Duodenal mucosa (tissue), 2 donors: ENCODE results near the gene PHACTR1.

ENCODE experiments used
- H3K27ac ChIP-seq: one replicate; pipeline ENCODE4 v1.7.0; 2013; ENCODE audit warnings: low read depth, low read length
- H3K27me3 ChIP-seq, 2 donors: one replicate each; pipeline ENCODE4 v1.7.0; 2013; ENCODE audit warnings: low read length in 2 of 2, control low read depth in 1 of 2; ENCODE audit not compliant: insufficient read depth in 2 of 2, control insufficient read depth in 1 of 2
- H3K36me3 ChIP-seq, 2 donors: one replicate each; pipeline ENCODE4 v1.7.0; 2013; ENCODE audit warnings: low read length in 2 of 2, control low read depth in 1 of 2; ENCODE audit not compliant: insufficient read depth in 2 of 2, control insufficient read depth in 1 of 2
- H3K4me1 ChIP-seq, 2 donors: one replicate each; pipeline ENCODE4 v1.7.0; 2013; ENCODE audit warnings: low read length in 2 of 2, control low read depth in 1 of 2; ENCODE audit not compliant: insufficient read depth in 2 of 2, control insufficient read depth in 1 of 2
- H3K4me3 ChIP-seq, 2 donors: one replicate each; pipeline ENCODE4 v1.7.0; 2013; ENCODE audit warnings: low read length in 2 of 2, low read depth in 1 of 2
- H3K9ac ChIP-seq, 2 donors: one replicate each; pipeline ENCODE4 v1.7.0; 2013; ENCODE audit warnings: low read length in 2 of 2, low read depth in 1 of 2
- H3K9me3 ChIP-seq, 2 donors: one replicate each; pipeline ENCODE4 v1.7.0; 2013; ENCODE audit warnings: low read length in 2 of 2, control low read depth in 1 of 2; ENCODE audit not compliant: control insufficient read depth in 1 of 2

The PHACTR1 gene

DNA sequence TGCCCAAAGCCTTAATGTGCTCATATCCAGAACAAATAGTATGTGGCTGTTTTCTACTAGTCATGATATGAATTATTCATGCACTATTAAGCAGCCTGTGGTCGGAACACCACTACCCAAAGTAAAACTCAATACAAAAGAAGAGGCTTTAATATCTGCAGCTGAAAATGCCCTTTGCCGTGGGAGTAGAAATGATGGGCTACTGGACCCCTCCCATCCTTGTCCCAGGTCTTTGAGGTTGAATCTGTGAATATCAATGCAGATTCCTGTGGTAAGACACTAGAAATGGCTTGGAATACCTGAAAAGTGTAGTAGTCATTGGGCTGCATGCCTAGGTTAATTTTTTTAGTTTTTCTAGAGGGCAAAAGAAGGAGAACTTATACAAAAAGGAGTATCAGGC, 308.0 kb downstream of the PHACTR1 start:
- Histone ChIP-seq H3K9ac (no peak overlapping the region), H3K27ac (no peak overlapping the region), H3K4me1 (no peaks in the 10 kb centered on the region), H3K4me3 (no peak overlapping the region), H3K27me3 (no peaks in the 10 kb centered on the region), H3K9me3 (no peaks in the 10 kb centered on the region), H3K36me3 (no peaks in the 10 kb centered on the region)

DNA sequence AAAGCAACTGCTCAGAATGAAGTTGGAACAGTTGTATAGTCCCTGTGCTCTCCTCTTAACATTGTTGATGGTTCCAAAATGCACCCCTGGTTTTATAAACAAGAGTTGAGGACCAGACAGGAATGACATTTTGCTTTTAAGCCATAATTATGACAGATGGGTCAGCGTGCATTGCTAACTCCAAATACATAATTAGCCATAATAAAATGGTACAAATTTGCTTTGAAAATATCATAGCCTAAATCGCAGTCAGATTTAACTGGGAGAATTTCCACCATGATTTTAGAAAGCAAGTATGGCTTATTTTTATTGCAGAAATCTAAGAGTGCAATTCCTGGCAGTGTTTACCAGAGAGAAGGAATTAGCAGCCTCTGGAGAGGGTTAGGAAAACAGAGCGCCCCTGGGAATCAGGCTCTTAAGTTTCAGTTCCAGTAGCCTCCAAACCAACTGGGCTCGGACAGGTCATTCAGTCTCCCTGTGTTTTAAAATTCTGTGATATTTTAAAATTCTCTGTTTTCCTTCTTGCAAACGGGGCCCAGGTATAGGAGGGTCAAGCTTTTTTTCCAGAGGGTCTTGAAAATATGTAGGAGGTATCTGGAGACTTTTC, 309.4 kb downstream of the PHACTR1 start:
- Histone ChIP-seq H3K4me3 (no peak overlapping the region), H3K9ac (no peak overlapping the region), H3K27me3 (no peaks in the 10 kb centered on the region), H3K4me1 (no peaks in the 10 kb centered on the region), H3K36me3 (no peaks in the 10 kb centered on the region), H3K27ac (no peak overlapping the region), H3K9me3 (no peaks in the 10 kb centered on the region)

DNA sequence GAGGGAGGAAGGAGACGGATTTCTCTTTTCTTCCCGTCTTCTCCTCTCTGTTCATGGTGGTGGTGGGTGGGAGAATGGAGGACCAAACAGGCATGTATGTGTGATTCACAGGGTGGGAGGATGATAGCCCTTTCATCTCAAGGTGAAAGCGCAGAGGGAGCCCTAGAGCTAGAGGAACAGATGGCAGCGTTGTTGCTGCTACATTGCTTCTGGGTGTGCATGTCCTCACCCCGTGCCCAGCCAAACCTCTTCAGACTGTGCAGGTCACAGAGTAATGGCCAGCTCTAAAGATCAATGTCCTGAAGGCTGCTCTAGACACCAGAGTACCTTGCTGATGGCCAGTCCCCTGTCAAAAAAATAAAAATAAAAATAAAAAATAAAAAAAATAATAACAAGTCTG, 310.0 kb downstream of the PHACTR1 start:
- Histone ChIP-seq H3K27me3 (no peaks in the 10 kb centered on the region), H3K9me3 (no peaks in the 10 kb centered on the region), H3K9ac (no peak overlapping the region), H3K4me3 (no peak overlapping the region), H3K36me3 (no peaks in the 10 kb centered on the region), H3K4me1 (no peaks in the 10 kb centered on the region), H3K27ac (no peak overlapping the region)

DNA sequence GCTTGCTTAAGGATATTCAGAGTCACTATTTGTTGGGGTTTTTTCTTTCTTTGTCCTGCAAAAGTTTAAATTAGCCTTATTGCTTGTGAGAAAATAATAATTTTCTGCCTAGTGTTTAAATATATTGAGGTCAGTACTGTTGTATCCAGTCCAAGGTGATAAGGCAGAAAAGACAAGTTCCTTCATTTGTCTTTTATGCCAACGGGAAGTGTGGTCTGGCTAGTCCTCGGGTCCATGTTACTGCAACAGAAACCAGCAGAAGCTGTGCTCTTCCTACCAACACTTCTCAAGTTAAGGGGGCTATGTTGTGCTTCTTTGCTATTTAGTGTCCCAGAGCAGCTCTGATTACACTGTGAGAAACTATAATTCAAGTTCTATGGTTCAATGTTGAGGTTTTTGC, 310.6 kb downstream of the PHACTR1 start:
- Histone ChIP-seq H3K4me3 (no peak overlapping the region), H3K4me1 (no peaks in the 10 kb centered on the region), H3K9me3 (no peaks in the 10 kb centered on the region), H3K27ac (no peak overlapping the region), H3K27me3 (no peaks in the 10 kb centered on the region), H3K36me3 (no peaks in the 10 kb centered on the region), H3K9ac (no peak overlapping the region)

DNA sequence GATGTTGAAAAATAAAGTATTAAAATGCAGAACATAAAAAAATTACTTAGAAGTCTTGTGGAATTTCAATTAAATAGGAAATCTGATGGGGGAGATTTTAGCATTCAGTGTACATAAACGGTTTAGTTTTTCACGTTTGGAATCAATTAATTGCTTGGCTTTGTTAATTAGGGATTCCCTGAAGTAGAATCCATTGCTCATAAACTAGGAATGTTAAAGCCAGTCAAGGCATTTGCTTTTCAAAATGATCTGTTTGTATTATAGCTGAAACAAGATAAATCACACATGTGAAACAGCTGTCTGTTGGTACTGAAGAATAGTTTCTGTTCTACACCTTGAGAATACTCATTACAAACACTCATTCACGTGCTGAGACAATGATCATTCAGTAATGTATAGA, 313.8 kb downstream of the PHACTR1 start:
- H3K4me3 ChIP-seq, result no peak overlapping the region
- no peak overlapping the region for H3K9ac ChIP-seq
- H3K4me1 ChIP-seq, result no peaks in the 10 kb centered on the region
- no peaks in the 10 kb centered on the region for H3K27me3 ChIP-seq
- no peak overlapping the region for H3K27ac ChIP-seq
- H3K36me3 ChIP-seq, result no peaks in the 10 kb centered on the region
- no peaks in the 10 kb centered on the region for H3K9me3 ChIP-seq

DNA sequence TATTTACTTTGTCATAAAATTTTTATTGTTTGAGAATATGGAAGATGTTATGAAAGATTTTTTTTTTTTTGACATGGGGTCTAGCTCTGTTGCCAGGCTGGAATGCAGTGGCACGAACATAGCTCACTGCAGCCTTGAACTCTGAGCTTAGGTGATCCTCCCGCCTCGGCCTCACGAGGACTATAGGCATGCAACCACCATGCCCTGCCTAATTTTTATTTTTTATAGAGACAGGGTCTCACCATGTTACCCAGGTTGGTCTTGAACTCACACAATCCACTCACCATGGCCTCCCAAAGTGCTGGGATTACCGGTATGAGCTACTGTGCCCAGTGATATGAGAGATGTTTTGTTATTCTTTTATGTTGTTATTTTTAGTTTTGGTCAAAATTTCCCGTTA, 316.0 kb downstream of the PHACTR1 start:
- H3K9ac ChIP-seq, result no peak overlapping the region
- H3K27ac ChIP-seq, result no peak overlapping the region
- H3K36me3 ChIP-seq, result no peaks in the 10 kb centered on the region
- H3K4me3 ChIP-seq, result no peak overlapping the region
- H3K4me1 ChIP-seq, result no peaks in the 10 kb centered on the region
- no peaks in the 10 kb centered on the region for H3K27me3 ChIP-seq
- H3K9me3 ChIP-seq, result no peaks in the 10 kb centered on the region

DNA sequence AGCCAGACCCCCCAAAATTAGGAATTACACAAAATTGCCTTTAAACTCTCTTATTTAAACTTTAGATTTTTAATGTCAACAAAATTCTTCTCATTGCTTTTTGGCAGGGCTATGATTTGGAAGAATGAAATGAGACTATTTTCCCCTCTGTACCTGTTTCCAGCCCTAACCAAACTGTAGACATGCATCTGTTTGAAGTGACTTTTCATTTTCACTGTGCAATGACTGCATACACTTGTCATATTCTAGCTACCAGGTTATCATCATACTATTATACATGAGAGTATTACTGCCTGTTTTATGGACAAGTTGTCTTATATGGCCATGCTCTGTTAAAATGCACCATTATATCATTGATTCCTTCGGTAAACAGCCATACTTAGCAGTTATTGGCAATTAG, 316.6 kb downstream of the PHACTR1 start:
- Histone ChIP-seq H3K27ac (no peak overlapping the region), H3K9ac (no peak overlapping the region)

DNA sequence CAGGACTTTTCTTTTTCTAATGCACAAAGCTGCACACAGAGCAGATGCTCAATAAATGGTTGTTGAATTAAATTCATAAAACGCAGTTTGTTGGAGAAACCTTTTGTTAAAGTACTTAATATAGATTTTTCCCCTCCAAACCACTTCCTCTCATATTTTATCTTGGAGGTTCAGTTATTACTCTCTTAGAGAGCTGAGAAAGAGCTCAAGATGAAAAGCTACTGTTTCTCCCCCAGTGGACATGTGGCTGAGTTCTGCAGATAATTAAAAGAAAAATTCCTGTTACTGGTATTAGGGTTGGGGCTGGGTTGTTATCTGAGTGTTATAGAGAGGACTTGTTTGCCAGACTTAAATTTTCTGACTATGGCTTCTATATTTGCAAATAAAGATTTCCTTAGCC, 317.7 kb downstream of the PHACTR1 start:
- no peaks in the 10 kb centered on the region for H3K9me3 ChIP-seq
- H3K9ac ChIP-seq, result no peak overlapping the region
- H3K27me3 ChIP-seq, result no peaks in the 10 kb centered on the region
- no peak overlapping the region for H3K4me3 ChIP-seq
- no peak overlapping the region for H3K27ac ChIP-seq
- no peaks in the 10 kb centered on the region for H3K4me1 ChIP-seq
- H3K36me3 ChIP-seq, result no peaks in the 10 kb centered on the region

More for the DNA sequence above, 316.6 kb downstream of the PHACTR1 start:
- H3K36me3 ChIP-seq, result no peaks in the 10 kb centered on the region
- no peaks in the 10 kb centered on the region for H3K27me3 ChIP-seq
- H3K4me3 ChIP-seq, result no peak overlapping the region
- H3K4me1 ChIP-seq, result no peaks in the 10 kb centered on the region
- H3K9me3 ChIP-seq, result no peaks in the 10 kb centered on the region

DNA sequence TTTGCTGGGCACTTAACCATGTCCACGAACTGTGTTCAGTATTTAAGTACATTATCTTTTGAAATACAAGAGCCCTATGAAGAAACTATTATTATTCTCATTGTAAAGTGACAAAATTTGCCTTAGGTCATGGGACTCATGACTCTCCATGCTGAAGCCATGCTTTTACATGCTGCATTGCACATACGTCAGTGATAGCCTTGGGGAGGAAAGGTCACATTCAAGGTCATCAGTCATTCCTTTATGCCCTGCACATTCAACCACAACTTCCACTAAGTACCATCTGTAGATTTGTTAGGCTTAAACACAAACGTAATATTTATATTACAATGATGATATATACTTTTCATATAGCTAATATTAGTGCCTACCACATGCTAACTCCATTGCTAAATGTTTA, 319.0 kb downstream of the PHACTR1 start:
- Histone ChIP-seq H3K9ac (no peak overlapping the region), H3K27ac (no peak overlapping the region), H3K9me3 (no peaks in the 10 kb centered on the region), H3K4me3 (no peak overlapping the region), H3K4me1 (no peaks in the 10 kb centered on the region), H3K36me3 (no peaks in the 10 kb centered on the region), H3K27me3 (no peaks in the 10 kb centered on the region)

DNA sequence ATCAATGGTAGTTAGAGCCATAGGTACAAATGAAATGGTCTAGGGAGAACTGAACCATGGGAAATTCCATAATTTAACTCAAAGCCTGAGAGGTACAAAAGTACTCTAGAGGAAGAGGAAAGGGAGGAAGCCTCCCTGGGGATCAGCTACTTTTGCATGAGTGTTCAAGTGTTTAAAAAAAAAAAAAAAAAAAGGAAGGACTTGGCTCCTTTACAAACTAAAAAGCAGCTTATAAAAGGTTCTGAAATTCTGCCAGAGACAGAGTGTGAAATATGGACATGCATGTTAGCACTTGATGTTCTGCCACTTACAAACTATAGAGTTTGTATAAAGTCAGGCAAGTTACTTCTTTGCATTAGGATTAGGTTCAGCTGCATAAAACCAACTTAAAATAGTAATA, 321.7 kb downstream of the PHACTR1 start:
- Histone ChIP-seq H3K27me3 (no peaks in the 10 kb centered on the region), H3K27ac (no peak overlapping the region), H3K9me3 (no peaks in the 10 kb centered on the region), H3K36me3 (no peaks in the 10 kb centered on the region), H3K9ac (no peak overlapping the region), H3K4me1 (no peaks in the 10 kb centered on the region), H3K4me3 (no peak overlapping the region)

DNA sequence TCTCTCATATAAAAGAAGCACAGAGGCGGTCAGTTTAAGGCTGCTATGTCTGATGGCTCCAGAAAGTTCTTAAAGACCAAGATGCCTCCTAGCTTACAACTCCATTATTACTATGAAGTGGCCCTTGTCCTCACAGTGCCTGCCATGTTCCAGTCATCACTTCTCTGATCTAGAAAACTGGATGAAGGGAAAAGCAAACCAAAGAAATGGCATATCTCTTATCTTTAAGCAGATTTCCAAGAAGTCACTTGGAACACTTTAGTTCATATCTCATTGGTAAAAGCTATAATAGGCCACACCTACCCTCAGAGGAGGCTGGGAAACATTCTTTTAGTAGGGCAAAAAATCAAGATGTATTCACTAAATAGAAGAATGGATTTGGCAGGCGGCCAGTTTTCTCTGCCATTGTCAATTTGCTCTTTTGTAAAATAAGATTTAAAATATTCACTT, 322.2 kb downstream of the PHACTR1 start:
- H3K9me3 ChIP-seq, result no peaks in the 10 kb centered on the region
- no peaks in the 10 kb centered on the region for H3K4me1 ChIP-seq
- H3K9ac ChIP-seq, result no peak overlapping the region
- no peaks in the 10 kb centered on the region for H3K36me3 ChIP-seq
- no peak overlapping the region for H3K4me3 ChIP-seq
- H3K27ac ChIP-seq, result no peak overlapping the region
- no peaks in the 10 kb centered on the region for H3K27me3 ChIP-seq
